Karpas-422 (cell line): ENCODE data around the gene RP9. TPM values are rescaled to one million over a fixed set of nuclear protein-coding genes. Genes with fewer than 3 reads are reported as not detected.
A peak's percentile ranks its signal among the peaks of the same experiment; 100 is the strongest.

Experiments
- DNase-seq: peaks from one replicate; pipeline ENCODE4 v3.0.0-alpha.2; 2015
- H2AFZ ChIP-seq: fragments of 200-600 bp; sonication (generic); 2 replicates; pipeline ENCODE4 v1.6.1; 2014; ENCODE audit warnings: antibody characterized with exemption, low read length, mixed read lengths
- H3K27ac ChIP-seq: fragments of 200-600 bp; sonication (generic); 2 replicates; pipeline ENCODE4 v1.5.1; 2014; ENCODE audit warnings: mild to moderate bottlenecking, low read length, moderate library complexity
- H3K27me3 ChIP-seq: fragments of 200-600 bp; sonication (generic); 2 replicates; pipeline ENCODE4 v1.6.1; 2014; ENCODE audit warnings: low read length, mixed read lengths
- H3K36me3 ChIP-seq: fragments of 200-600 bp; sonication (generic); 2 replicates; pipeline ENCODE4 v1.6.1; 2014; ENCODE audit warnings: low read length, mixed read lengths; ENCODE audit not compliant: insufficient read depth
- H3K4me1 ChIP-seq: fragments of 200-600 bp; sonication (generic); 2 replicates; pipeline ENCODE4 v1.6.1; 2014; ENCODE audit warnings: mild to moderate bottlenecking, low read length, mixed read lengths
- H3K4me2 ChIP-seq: fragments of 200-600 bp; sonication (generic); 2 replicates; pipeline ENCODE4 v1.6.1; 2014; ENCODE audit warnings: low read length, low read depth, mild to moderate bottlenecking; ENCODE audit not compliant: poor library complexity, severe bottlenecking
- H3K4me3 ChIP-seq: fragments of 200-600 bp; sonication (generic); 2 replicates; pipeline ENCODE4 v1.5.1; 2014; ENCODE audit warnings: mild to moderate bottlenecking, antibody characterized with exemption, low read length, mixed read lengths
- H3K79me2 ChIP-seq: fragments of 200-600 bp; sonication (generic); 2 replicates; pipeline ENCODE4 v1.6.1; 2014; ENCODE audit warnings: mild to moderate bottlenecking, low read length, mixed read lengths
- H3K9ac ChIP-seq: fragments of 200-600 bp; sonication (generic); 2 replicates; pipeline ENCODE4 v1.6.0; 2014; ENCODE audit warnings: low read length
- H3K9me2 ChIP-seq: fragments of 200-600 bp; sonication (generic), shearing (Covaris generic); replicated peaks from 2 replicates; pipeline ENCODE4 v1.6.0; 2014; ENCODE audit warnings: mild to moderate bottlenecking, low read length, moderate library complexity; ENCODE audit not compliant: insufficient read depth
- H3K9me3 ChIP-seq: fragments of 300-700, 200-600 bp; sonication (generic); 2 replicates; pipeline ENCODE4 v1.6.1; 2014; ENCODE audit warnings: low read length, mixed read lengths
- H4K20me1 ChIP-seq: fragments of 200-600 bp; sonication (generic); 2 replicates; pipeline ENCODE4 v1.6.1; 2014; ENCODE audit warnings: mild to moderate bottlenecking, antibody characterized with exemption, low read length, low read depth; ENCODE audit not compliant: insufficient read depth
- total RNA-seq: library from RNA; depleted of rRNA; stranded (reverse); fragments of >200 nt; shearing (Covaris generic); gene quantifications from 2 replicates; pipeline ENCODE4 v1.2.3, GENCODE V29; 2014; ENCODE audit warnings: low replicate concordance

RP9 gene
- total RNA-seq, 1 experiment from 2014 or later = 10.3 TPM

- Histone ChIP-seq H3K36me3 (no peaks in the 10 kb centered on the region), H3K79me2 (no peaks in the 10 kb centered on the region), H3K4me3 (no peak overlapping the region), H4K20me1 (no peaks in the 10 kb centered on the region), H3K9me2 (no peaks in the 10 kb centered on the region), H3K9ac (no peak overlapping the region), H3K9me3 (peaks cover 5% of the 10 kb centered on the region), H3K27ac (no peak overlapping the region), H3K27me3 (no peaks in the 10 kb centered on the region), H2AFZ (no peak overlapping the region), H3K4me1 (no peaks in the 10 kb centered on the region), H3K4me2 (no peak overlapping the region)
- no peak for DNase-seq
These were observed 33.4 kb upstream of the RP9 start for GRCh38 chr7:33142585-33142984.

GRCh38 chr7:33137103-33137502, 27.9 kb upstream of the RP9 start:
- Histone ChIP-seq H3K4me3 (no peak overlapping the region), H3K79me2 (no peaks in the 10 kb centered on the region), H2AFZ (no peak overlapping the region), H3K27me3 (no peaks in the 10 kb centered on the region), H3K9me3 (peaks cover 8% of the 10 kb centered on the region), H3K36me3 (no peaks in the 10 kb centered on the region), H3K4me2 (no peak overlapping the region), H3K9me2 (no peaks in the 10 kb centered on the region), H3K27ac (no peak overlapping the region), H4K20me1 (no peaks in the 10 kb centered on the region), H3K4me1 (no peaks in the 10 kb centered on the region), H3K9ac (no peak overlapping the region)
- no peak for DNase-seq

- H3K9ac ChIP-seq = peak overlapping the region; percentile 81
- peak overlapping the region; percentile 84 for H2AFZ ChIP-seq
- H3K9me2 ChIP-seq = no peaks in the 10 kb centered on the region
- peaks cover 16% of the 10 kb centered on the region for H3K4me1 ChIP-seq
- H3K27ac ChIP-seq = no peak overlapping the region
- peak overlapping the region; percentile 85 for H3K4me3 ChIP-seq
- DNase-seq = peak; percentile 44
- H3K79me2 ChIP-seq = no peaks in the 10 kb centered on the region
- H3K9me3 ChIP-seq = no peaks in the 10 kb centered on the region
- no peaks in the 10 kb centered on the region for H3K36me3 ChIP-seq
- peak overlapping the region; percentile 78 for H3K4me2 ChIP-seq
- H4K20me1 ChIP-seq = no peaks in the 10 kb centered on the region
- H3K27me3 ChIP-seq = no peaks in the 10 kb centered on the region
These were observed 21.0 kb upstream of the RP9 start for GRCh38 chr7:33130184-33130583.

GRCh38 chr7:33129806-33130153, 20.6 kb upstream of the RP9 start:
- peak overlapping the region; percentile 85 for H3K4me3 ChIP-seq
- H3K27ac ChIP-seq = no peak overlapping the region
- peak; percentile 59 for DNase-seq

GRCh38 chr7:33128990-33129805, 20.0 kb upstream of the RP9 start, which contains the start of gene BBS9:
BBS9 (plus strand) TSS chr7:33129564; CDS start chr7:33146253, 16,689 bp downstream.
- peaks cover 16% of the 10 kb centered on the region for H3K4me1 ChIP-seq
- peak within 1 kb of the TSS; percentile 78 for H3K4me2 ChIP-seq
- H4K20me1 ChIP-seq = no peaks in the 10 kb centered on the region
- no peaks in the 10 kb centered on the region for H3K36me3 ChIP-seq
- no peaks in the 10 kb centered on the region for H3K9me3 ChIP-seq
- H3K27me3 ChIP-seq = no peaks in the 10 kb centered on the region
- H2AFZ ChIP-seq = peak within 1 kb of the TSS; percentile 98
- H3K27ac ChIP-seq = no peak within 1 kb of the TSS
- peak; percentile 97 for DNase-seq
- peak within 1 kb of the TSS; percentile 81 for H3K9ac ChIP-seq
- H3K79me2 ChIP-seq = no peaks in the 10 kb centered on the region
- no peaks in the 10 kb centered on the region for H3K9me2 ChIP-seq
- peak within 1 kb of the TSS; percentile 85 for H3K4me3 ChIP-seq

More at GRCh38 chr7:33129806-33130153, 20.6 kb upstream of the RP9 start:
- Histone ChIP-seq H3K79me2 (no peaks in the 10 kb centered on the region), H3K4me2 (peak overlapping the region; percentile 78), H3K27me3 (no peaks in the 10 kb centered on the region), H3K9me2 (no peaks in the 10 kb centered on the region), H3K36me3 (no peaks in the 10 kb centered on the region), H3K9me3 (no peaks in the 10 kb centered on the region), H3K4me1 (peaks cover 16% of the 10 kb centered on the region), H4K20me1 (no peaks in the 10 kb centered on the region), H3K9ac (peak overlapping the region; percentile 81), H2AFZ (peak overlapping the region; percentile 84)

- H4K20me1 ChIP-seq = no peaks in the 10 kb centered on the region
- no peak for DNase-seq
These were observed 19.4 kb upstream of the RP9 start for GRCh38 chr7:33128631-33128989.

GRCh38 chr7:33127085-33127484, 17.9 kb upstream of the RP9 start:
- H4K20me1 ChIP-seq = no peaks in the 10 kb centered on the region
- no peak overlapping the region for H2AFZ ChIP-seq
- no peak overlapping the region for H3K4me2 ChIP-seq
- no peaks in the 10 kb centered on the region for H3K9me3 ChIP-seq
- no peaks in the 10 kb centered on the region for H3K36me3 ChIP-seq
- no peaks in the 10 kb centered on the region for H3K27me3 ChIP-seq
- DNase-seq = no peak
- no peak overlapping the region for H3K27ac ChIP-seq
- no peaks in the 10 kb centered on the region for H3K9me2 ChIP-seq
- peaks cover 16% of the 10 kb centered on the region for H3K4me1 ChIP-seq
- H3K79me2 ChIP-seq = no peaks in the 10 kb centered on the region
- H3K4me3 ChIP-seq = no peak overlapping the region
- no peak overlapping the region for H3K9ac ChIP-seq

More at GRCh38 chr7:33128631-33128989, 19.4 kb upstream of the RP9 start:
- Histone ChIP-seq H3K4me3 (peak overlapping the region; percentile 85), H3K27ac (no peak overlapping the region), H3K4me1 (peaks cover 16% of the 10 kb centered on the region), H3K36me3 (no peaks in the 10 kb centered on the region), H3K9me2 (no peaks in the 10 kb centered on the region), H3K9me3 (no peaks in the 10 kb centered on the region), H3K79me2 (no peaks in the 10 kb centered on the region), H2AFZ (peak overlapping the region; percentile 98), H3K9ac (peak overlapping the region; percentile 81), H3K4me2 (peak overlapping the region; percentile 78), H3K27me3 (no peaks in the 10 kb centered on the region)

GRCh38 chr7:33118383-33118782, 9.2 kb upstream of the RP9 start:
- Histone ChIP-seq H2AFZ (no peak overlapping the region), H3K9ac (no peak overlapping the region), H3K4me3 (no peak overlapping the region), H3K4me2 (no peak overlapping the region), H3K4me1 (no peaks in the 10 kb centered on the region), H3K36me3 (no peaks in the 10 kb centered on the region), H3K9me2 (no peaks in the 10 kb centered on the region; the same call in 1 of the 2 replicates), H3K27me3 (no peaks in the 10 kb centered on the region), H3K27ac (no peak overlapping the region), H3K79me2 (no peaks in the 10 kb centered on the region), H3K9me3 (peaks cover 4% of the 10 kb centered on the region; the same call in 1 of the 2 replicates), H4K20me1 (no peaks in the 10 kb centered on the region)
- DNase-seq = no peak
